Liver (tissue), 4 donors: Measurements from ENCODE around the gene CXCR3. TPM values are rescaled to one million over a fixed set of nuclear protein-coding genes. Genes with fewer than 3 reads are reported as not detected.

ENCODE experiments used
- polyA plus RNA-seq, 2 donors: library from polyadenylated mRNA; stranded (reverse) in 1 of 2; unstranded in 1 of 2; fragments of 200-250 nt in 1 of 2; fragments of >200 nt in 1 of 2; fragmentation: Nextera tagmentation in 1 of 2; extraction: Ambion mirVana in 1 of 2; gene quantifications; one replicate each; pipeline versions ENCODE4 v1.2.1 to v1.2.3, GENCODE V29; 2013 to 2015
- total RNA-seq, 2 donors: library from RNA; depleted of rRNA; stranded (reverse); fragments of >200 nt; gene quantifications; one replicate each; pipeline ENCODE4 v1.2.3, GENCODE V29; 2014
- donor health status: healthy.
- donor health status: healthy.
- donor health status: healthy.

CXCR3 gene
- total and polyA plus RNA-seq, 4 donors: 0.25 to 0.27 (median 0.25) TPM; not detected in 1

Other genes starting within 250 kb of the CXCR3 start
- gene OGT, start 85.4 kb downstream of the CXCR3 start, total RNA-seq: 10 to 100 TPM; 68.8 to 72.7 TPM
- gene OGT, start 85.4 kb downstream of the CXCR3 start, polyA plus RNA-seq: 10 to 100 TPM; 10.8 to 25.9 TPM
- 1 to 10 TPM; 1.1 to 3.7 TPM for gene GCNA, start 40.1 kb downstream of the CXCR3 start, total RNA-seq
- under 1 TPM; 0.18 to 0.35 TPM for gene GCNA, start 40.1 kb downstream of the CXCR3 start, polyA plus RNA-seq
- gene CXorf49, start 99.8 kb upstream of the CXCR3 start, total RNA-seq: not detected
- gene CXorf49, start 99.8 kb upstream of the CXCR3 start, polyA plus RNA-seq: not detected
- gene CXorf49B, start 144.8 kb upstream of the CXCR3 start, total RNA-seq: not detected
- not detected for gene CXorf49B, start 144.8 kb upstream of the CXCR3 start, polyA plus RNA-seq